Testis (tissue), 2 donors: Measurements from ENCODE around the gene GRM8.

Experiments
- POLR2A ChIP-seq: fragments of 450-650 bp; IDR thresholded peaks from one replicate; pipeline ENCODE4 v1.6.1; 2017; ENCODE audit warnings: antibody characterized with exemption, mild to moderate bottlenecking, moderate library complexity
- TF ChIP-seq, protein P1 (sequence below), 3 experiments: fragments of 450-650 bp in 2 of 3; fragments of 200-600 bp in 1 of 3; sonication (generic) in 1 of 3; IDR thresholded peaks; one replicate each; pipeline ENCODE4 v1.5.1; 2016 to 2019; ENCODE audit warnings: antibody characterized with exemption in 3 of 3, mild to moderate bottlenecking in 2 of 3, moderate library complexity in 1 of 3

DNA sequence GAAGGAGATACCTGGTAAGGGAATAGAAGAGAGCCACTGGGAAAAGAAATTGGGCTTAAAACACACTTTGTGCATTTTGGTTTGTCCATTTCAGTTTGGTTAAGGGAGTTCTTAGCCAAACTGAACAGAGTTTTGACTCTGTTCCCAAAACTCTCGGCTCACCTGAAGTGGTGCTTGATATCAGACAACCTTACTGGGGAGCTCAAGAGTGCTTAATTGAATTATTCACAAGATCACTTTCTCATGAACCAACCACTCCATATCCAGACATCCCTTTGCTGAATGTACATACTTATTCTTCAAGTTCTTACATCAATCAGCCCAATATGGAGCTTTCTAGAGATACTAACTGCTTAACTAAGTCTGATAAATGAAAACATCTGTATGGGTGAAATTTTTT, 413.1 kb downstream of the GRM8 start:
- no peak for TF ChIP-seq POLR2A
- TF ChIP-seq, protein P1, sequence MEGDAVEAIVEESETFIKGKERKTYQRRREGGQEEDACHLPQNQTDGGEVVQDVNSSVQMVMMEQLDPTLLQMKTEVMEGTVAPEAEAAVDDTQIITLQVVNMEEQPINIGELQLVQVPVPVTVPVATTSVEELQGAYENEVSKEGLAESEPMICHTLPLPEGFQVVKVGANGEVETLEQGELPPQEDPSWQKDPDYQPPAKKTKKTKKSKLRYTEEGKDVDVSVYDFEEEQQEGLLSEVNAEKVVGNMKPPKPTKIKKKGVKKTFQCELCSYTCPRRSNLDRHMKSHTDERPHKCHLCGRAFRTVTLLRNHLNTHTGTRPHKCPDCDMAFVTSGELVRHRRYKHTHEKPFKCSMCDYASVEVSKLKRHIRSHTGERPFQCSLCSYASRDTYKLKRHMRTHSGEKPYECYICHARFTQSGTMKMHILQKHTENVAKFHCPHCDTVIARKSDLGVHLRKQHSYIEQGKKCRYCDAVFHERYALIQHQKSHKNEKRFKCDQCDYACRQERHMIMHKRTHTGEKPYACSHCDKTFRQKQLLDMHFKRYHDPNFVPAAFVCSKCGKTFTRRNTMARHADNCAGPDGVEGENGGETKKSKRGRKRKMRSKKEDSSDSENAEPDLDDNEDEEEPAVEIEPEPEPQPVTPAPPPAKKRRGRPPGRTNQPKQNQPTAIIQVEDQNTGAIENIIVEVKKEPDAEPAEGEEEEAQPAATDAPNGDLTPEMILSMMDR (IDR thresholded peaks at IDR 0.05): no peak
